K562 (cell line): ENCODE data around the gene DNAH10. TPM values are rescaled to one million over a fixed set of nuclear protein-coding genes. Genes with fewer than 3 reads are reported as not detected.

Source experiments
- ATAC-seq: fragments of 200-7000 bp; cut with Tn5 transposase; 3 replicates; pipeline ENCODE4 v1.9.1; 2020; ENCODE audit warnings: moderate library complexity
- BruUV-seq: library from RNA; stranded (reverse); fragments of 400-500 nt; replicated peaks from 2 replicates; lab custom pipeline; 2021; lab: Mats Ljungman, UMichigan
- CTCF ChIA-PET: fragments of 300-600 bp; formaldehyde crosslinking; extraction: SDS; loops from one replicate; lab custom pipeline; 2021; ENCODE audit warnings: low intra/inter-chr PET ratio; lab: Yijun Ruan, JAX
- POLR2A ChIA-PET: fragments of 300-600, 350-650 bp; sonication (Branson Sonifier 250); formaldehyde crosslinking; extraction: SDS; loops from one replicate; lab custom pipeline; 2021; ENCODE audit warnings: antibody characterized with exemption, inconsistent platforms; lab: Yijun Ruan, JAX
- DNase-seq, 4 experiments: peaks; one replicate each; pipeline versions ENCODE4 v3.0.0 to v3.0.0-alpha.2; 2011 to 2018; ENCODE audit warnings: low spot score in 3 of 4, mixed read lengths in 3 of 4; ENCODE audit errors: extremely low read depth in 1 of 4
- FAIRE-seq: peaks from 2 replicates; lab custom pipeline; 2011; peaks lifted over from hg19 to GRCh38; lab: Jason Lieb, UNC
- H2AFZ ChIP-seq: 2 replicates; pipeline ENCODE4 v1.6.0; 2011; ENCODE audit warnings: low read depth, low read length, control low read depth, inconsistent platforms
- H3K27ac ChIP-seq: fragments of 200-600 bp; 3 replicates; pipeline ENCODE4 v1.8.0; 2011; ENCODE audit warnings: low read depth, mild to moderate bottlenecking, control low read depth, inconsistent platforms, low read length, moderate library complexity, mixed read lengths; ENCODE audit errors: extremely low read depth
- H3K27me3 ChIP-seq, 2 experiments: fragments of 300-600 bp in 1 of 2; 2 replicates in 1 of 2; 3 replicates in 1 of 2; pipeline versions ENCODE4 v1.6.0 to v1.8.0; 2011; ENCODE audit warnings: inconsistent platforms in 2 of 2, low read length in 2 of 2, mild to moderate bottlenecking in 1 of 2, mixed read lengths in 1 of 2, moderate library complexity in 1 of 2; ENCODE audit not compliant: control insufficient read depth in 2 of 2, insufficient read depth in 2 of 2
- H3K36me3 ChIP-seq: fragments of 300-600 bp; 3 replicates; pipeline ENCODE4 v1.8.0; 2011; ENCODE audit warnings: mild to moderate bottlenecking, low read length, inconsistent platforms; ENCODE audit not compliant: control insufficient read depth, insufficient read depth
- H3K4me1 ChIP-seq, 2 experiments: fragments of 200-600 bp in 1 of 2; replicated peaks in 1 of 2; 2 replicates in 1 of 2; 3 replicates in 1 of 2; pipeline versions ENCODE4 v1.5.1 to v1.8.0; 2011; ENCODE audit warnings: inconsistent platforms in 2 of 2, low read length in 2 of 2, mild to moderate bottlenecking in 1 of 2, mixed read lengths in 1 of 2, moderate library complexity in 1 of 2; ENCODE audit not compliant: control insufficient read depth in 2 of 2, insufficient read depth in 2 of 2
- H3K4me2 ChIP-seq: 2 replicates; pipeline ENCODE4 v1.6.1; 2011; ENCODE audit warnings: low read length, control low read depth, inconsistent platforms, mixed read lengths; ENCODE audit not compliant: insufficient read depth
- H3K4me3 ChIP-seq: fragments of 200-600 bp; sonication (generic), shearing (Covaris generic); 2 replicates; pipeline ENCODE4 v1.5.1; 2016; ENCODE audit warnings: control low read depth, inconsistent platforms
- H3K79me2 ChIP-seq: fragments of 200-600 bp; 3 replicates; pipeline ENCODE4 v1.8.0; 2011; ENCODE audit warnings: low read length, inconsistent platforms; ENCODE audit not compliant: control insufficient read depth, insufficient read depth
- H3K9ac ChIP-seq, 2 experiments: 2 replicates each; pipeline versions ENCODE4 v1.6.0 to v1.6.1; 2011; ENCODE audit warnings: low read depth in 2 of 2, low read length in 2 of 2, control low read depth in 1 of 2, inconsistent platforms in 1 of 2, mild to moderate bottlenecking in 1 of 2, mixed read lengths in 1 of 2; ENCODE audit not compliant: insufficient read depth in 1 of 2
- H3K9me1 ChIP-seq: one replicate; pipeline ENCODE4 v1.6.0; 2011; ENCODE audit warnings: inconsistent platforms, mild to moderate bottlenecking, low read length, moderate library complexity; ENCODE audit not compliant: control insufficient read depth, insufficient read depth
- H3K9me3 ChIP-seq: replicated peaks from 2 replicates; pipeline ENCODE4 v1.5.1; 2011; ENCODE audit warnings: low read depth, low read length, inconsistent platforms; ENCODE audit not compliant: control insufficient read depth, insufficient read depth
- H4K20me1 ChIP-seq: replicated peaks from 2 replicates; pipeline ENCODE4 v1.6.1; 2011; ENCODE audit warnings: low read length, inconsistent platforms, mixed read lengths; ENCODE audit not compliant: control insufficient read depth, insufficient read depth
- USF1 ChIP-seq: sonication (generic); formaldehyde crosslinking; IDR thresholded peaks from 2 replicates; pipeline ENCODE4 v1.9.0; 2022; ENCODE audit warnings: mild to moderate bottlenecking, missing genetic modification reagents
- ZNF3 ChIP-seq: fragments of 250-450 bp; sonication (Bioruptor Pico); IDR thresholded peaks from 2 replicates; pipeline ENCODE4 v1.5.0; 2021; ENCODE audit warnings: mild to moderate bottlenecking, moderate library complexity
- WGBS: fragments of 100-300 bp; shearing (Covaris generic); methylation state at CpG from one replicate; pipeline ENCODE4 v1.1.6; 2016; ENCODE audit warnings: low coverage, mixed read lengths; ENCODE audit not compliant: insufficient coverage; ENCODE audit errors: missing lambda C conversion rate; 5-methylcytosine and 5-hydroxymethylcytosine counted together
- in situ Hi-C: fragments of 300-500 bp; cut with MboI; formaldehyde crosslinking; loops from 4 replicates; pipeline ENCODE4 v1.15.0; 2018; ENCODE audit warnings: inconsistent platforms, mixed read lengths
- intact Hi-C: fragments of 100-400 bp; cut with micrococcal nuclease; formaldehyde crosslinking; loops from 2 replicates; pipeline ENCODE4 v1.14.2; 2022
- polyA plus RNA-seq, 8 experiments: library from polyadenylated mRNA; depleted of rRNA in 4 of 8; stranded (reverse) in 5 of 8; unstranded in 3 of 8; fragments of >200 nt; fragmentation: Nextera tagmentation in 2 of 8; fragmentation: Illumina TruSeq in 1 of 8; extraction: Ambion mirVana in 2 of 8; extraction: Trizol in 1 of 8; gene quantifications; 2 replicates each; pipeline versions ENCODE4 v1.2.1 to v1.2.3, GENCODE V29; 2011 to 2014; ENCODE audit warnings: inconsistent platforms in 1 of 8, missing spikeins in 1 of 8
- total RNA-seq, 7 experiments: library from RNA; depleted of rRNA in 6 of 7; stranded (reverse); fragments of >200 nt in 6 of 7; fragmentation: Illumina TruSeq in 2 of 7; extraction: Trizol in 2 of 7; gene quantifications; 2 replicates each; pipeline versions ENCODE4 v1.2.1 to v1.2.3, GENCODE V29; 2011 to 2021; ENCODE audit warnings: low replicate concordance in 1 of 7
- TF ChIP-seq, protein P1 (sequence below): sonication (generic); formaldehyde crosslinking; IDR thresholded peaks from 2 replicates; pipeline ENCODE4 v1.5.0; 2020; ENCODE audit warnings: missing genetic modification reagents

The DNAH10 gene
- total and polyA plus RNA-seq, 9 of the 15 experiments (the other 6 are each of a cell fraction or from before 2014, with no cell fraction given): 0.01 to 0.06 (median 0.04) TPM; not detected in 1

DNA sequence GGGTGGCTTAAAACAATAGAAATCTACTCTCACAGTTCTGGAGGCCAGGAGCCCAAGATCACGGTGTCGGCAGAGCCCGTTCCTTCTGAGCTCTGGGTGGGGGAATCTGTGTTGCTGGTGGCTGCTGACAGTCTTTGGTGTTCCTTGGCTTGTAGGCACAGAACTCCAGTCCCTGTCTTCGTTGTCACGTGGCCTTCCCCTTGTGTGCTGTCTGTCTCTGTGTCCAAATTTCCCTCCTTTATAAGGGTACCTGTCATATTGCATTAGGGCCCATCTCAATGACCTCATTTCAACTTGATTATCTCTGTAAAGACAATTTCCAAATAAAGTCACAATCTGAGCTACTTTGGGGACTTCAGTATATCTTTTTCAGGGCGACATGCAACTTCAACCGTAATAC lies 128.9 kb downstream of the DNAH10 start:
- 5% methylated on average over 7 of the region's 7 CpGs for WGBS
- in situ Hi-C loops: no loop called here
- Histone ChIP-seq H3K27ac (no peak overlapping the region), H3K4me3 (no peak overlapping the region), H3K79me2 (no peaks in the 10 kb centered on the region), H3K9me3 (no peaks in the 10 kb centered on the region), H3K4me1 (peaks cover 0 to 3% of the 10 kb centered on the region in 2 experiments; a peak in 2 of 5 replicates), H2AFZ (no peak overlapping the region), H3K36me3 (no peaks in the 10 kb centered on the region), H3K4me2 (no peak overlapping the region), H4K20me1 (peaks cover 8% of the 10 kb centered on the region), H3K9me1 (no peaks in the 10 kb centered on the region), H3K9ac (no peak overlapping the region), H3K27me3 (peaks cover 59 to 90% of the 10 kb centered on the region in 2 experiments)
- CTCF ChIA-PET: interaction anchor here (0.7 kb wide), 1 partner anchor 16 kb away, joined by 8 read pairs; no protein-coding TSS in a partner anchor
- no peak for DNase-seq
- intact Hi-C loops: no loop called here
- POLR2A ChIA-PET: interaction anchor here (0.6 to 1.1 kb wide), 2 partner anchors 17 to 125 kb away, joined by 3 to 4 read pairs; no protein-coding TSS in a partner anchor
- no peak for FAIRE-seq
- BruUV-seq: no TSS peak
- no peak for ATAC-seq
- peak; percentile 53 for TF ChIP-seq USF1 (CRISPR knock-in tag)
- no peak for TF ChIP-seq ZNF3 (CRISPR knock-in tag)
- TF ChIP-seq, protein P1, sequence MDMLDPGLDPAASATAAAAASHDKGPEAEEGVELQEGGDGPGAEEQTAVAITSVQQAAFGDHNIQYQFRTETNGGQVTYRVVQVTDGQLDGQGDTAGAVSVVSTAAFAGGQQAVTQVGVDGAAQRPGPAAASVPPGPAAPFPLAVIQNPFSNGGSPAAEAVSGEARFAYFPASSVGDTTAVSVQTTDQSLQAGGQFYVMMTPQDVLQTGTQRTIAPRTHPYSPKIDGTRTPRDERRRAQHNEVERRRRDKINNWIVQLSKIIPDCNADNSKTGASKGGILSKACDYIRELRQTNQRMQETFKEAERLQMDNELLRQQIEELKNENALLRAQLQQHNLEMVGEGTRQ (CRISPR knock-in tag): peak; percentile 55
